SIG-M5 (cell line): ENCODE measurements around the gene RBM38.

Source experiments
- DNase-seq: peaks from one replicate; lab custom pipeline; 2025; lab: John Stamatoyannopoulos, UW

RBM38 gene

DNA sequence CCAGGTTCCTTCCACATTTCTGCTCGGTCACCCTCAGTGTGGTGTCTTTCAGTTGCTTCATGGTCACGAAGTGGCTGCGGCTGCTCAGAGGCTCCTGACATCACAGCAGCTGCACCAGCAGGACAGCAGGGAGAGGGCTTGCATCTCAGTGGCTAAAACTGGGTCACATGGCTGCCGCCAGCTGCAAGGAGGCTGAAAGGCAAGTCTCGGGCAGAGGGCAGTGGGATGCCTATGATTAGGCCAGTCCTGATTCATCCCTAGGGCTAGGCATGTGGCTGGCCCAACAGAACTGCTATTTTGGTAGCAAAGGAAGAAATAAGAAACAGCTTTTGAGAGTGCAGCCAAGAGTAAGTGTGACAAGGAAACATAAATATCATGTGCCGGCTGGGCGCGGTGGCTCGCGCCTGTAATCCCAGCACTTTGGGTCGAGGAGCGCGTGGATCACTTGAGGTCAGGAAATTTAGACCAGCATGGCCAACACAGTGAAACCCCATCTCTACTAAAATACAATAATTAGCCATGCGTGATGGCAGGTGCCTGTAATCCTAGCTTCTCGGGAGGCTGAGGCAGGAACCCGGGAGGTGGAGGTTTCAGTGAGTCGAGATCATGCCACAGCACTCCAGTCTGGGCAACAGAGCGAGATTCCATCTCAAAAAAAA, 46.6 kb downstream of the RBM38 start:
- no peak for DNase-seq

DNA sequence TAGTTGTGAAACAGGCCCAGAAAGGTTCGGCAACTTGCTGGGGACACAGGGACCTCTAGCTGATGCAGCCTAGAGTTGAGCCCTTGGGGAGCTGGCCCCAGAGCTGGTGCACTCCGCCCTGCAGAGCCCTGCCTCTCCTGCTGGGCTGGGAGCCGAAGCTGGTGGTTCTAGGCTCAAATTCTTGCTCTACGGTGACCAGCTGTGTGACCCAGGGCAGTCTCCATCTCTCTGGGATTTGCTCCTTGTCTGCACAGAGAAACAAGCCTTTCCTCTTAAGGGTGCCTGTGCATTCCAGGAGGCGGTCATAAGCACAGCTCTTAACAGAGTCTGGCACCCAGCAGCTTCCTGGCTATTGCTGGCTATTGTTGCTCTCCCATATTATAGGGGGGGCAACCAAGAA, 47.4 kb downstream of the RBM38 start:
- DNase-seq: no peak

DNA sequence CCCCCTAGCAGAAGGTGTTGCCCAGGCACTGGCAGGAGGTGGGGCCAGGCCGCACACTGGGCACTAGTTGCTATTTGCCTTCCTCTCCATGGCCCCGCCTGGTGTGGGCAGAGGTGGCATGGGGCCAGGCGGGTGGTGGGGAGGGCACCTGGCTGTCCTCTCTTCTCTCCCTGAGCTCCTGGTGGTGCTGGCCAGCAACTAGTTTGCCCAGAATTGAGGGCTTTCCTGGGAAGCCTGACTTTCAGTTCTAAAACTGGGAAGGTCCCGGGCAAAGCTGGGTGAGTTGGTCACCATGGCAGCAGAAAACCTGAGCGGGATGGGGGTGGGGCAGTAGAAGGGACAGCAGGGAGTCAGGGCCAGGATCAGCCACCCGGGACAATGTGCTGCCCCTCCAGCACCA, 48.2 kb downstream of the RBM38 start:
- no peak for DNase-seq

DNA sequence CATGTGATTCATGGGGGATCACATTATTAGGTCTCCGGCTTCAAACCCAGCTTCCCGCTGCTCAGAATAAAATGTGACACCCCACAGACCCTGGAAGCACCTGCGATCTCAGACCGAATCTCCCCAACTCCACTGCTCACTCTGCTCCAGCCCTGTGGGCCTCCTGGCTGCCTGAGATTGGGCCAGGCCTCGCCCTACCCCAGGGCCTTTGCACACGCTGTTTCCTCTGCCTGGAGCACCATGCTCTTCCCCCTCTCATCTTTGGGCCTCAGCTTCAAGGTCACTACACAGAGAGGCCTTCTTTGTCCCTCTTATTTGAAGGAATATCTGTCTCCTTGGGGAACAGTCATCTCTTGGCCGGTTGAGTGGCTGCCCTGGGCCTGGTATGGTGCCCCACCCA, 48.8 kb downstream of the RBM38 start:
- DNase-seq: no peak

DNA sequence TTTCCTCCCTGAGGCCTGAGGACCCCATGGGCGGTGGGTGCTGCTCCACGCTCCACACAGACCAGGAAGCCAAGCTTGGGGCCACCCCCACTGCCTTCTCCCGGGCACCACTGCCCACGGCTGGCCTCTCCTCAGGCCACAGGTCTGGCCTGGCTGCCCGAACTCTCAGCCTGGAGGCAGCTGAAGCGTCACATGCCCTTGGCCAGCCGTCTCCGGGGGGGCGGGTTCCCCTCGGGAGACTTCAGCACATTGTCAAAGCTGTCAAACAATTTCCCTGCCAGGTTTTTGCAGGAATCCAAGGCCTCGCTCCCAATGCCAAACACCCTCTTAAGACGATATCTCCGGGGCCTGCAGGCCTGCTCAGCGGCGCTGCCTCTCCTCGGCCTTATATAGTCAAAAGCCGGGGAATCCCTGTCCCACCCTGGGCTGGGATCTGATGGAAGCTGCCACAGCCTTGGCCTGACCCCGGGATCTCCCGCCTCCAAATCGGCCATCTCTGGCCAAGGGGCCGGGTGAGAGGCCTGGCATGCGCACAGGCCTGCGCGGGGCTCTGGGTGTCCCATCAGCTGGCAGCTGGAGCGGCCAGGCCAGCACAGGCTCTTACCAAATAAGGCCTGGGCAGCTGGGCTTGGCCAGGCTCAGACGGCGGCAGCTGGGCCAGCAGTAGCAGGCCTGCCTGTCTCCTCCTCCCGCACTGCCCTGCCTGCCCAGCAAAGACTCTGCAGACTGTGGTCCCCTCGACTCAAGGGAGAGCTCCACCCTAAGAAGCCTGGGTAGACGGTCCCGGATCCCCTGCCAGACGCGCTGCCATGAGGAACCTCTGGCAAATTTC, 49.7 kb downstream of the RBM38 start:
- DNase-seq: no peak

DNA sequence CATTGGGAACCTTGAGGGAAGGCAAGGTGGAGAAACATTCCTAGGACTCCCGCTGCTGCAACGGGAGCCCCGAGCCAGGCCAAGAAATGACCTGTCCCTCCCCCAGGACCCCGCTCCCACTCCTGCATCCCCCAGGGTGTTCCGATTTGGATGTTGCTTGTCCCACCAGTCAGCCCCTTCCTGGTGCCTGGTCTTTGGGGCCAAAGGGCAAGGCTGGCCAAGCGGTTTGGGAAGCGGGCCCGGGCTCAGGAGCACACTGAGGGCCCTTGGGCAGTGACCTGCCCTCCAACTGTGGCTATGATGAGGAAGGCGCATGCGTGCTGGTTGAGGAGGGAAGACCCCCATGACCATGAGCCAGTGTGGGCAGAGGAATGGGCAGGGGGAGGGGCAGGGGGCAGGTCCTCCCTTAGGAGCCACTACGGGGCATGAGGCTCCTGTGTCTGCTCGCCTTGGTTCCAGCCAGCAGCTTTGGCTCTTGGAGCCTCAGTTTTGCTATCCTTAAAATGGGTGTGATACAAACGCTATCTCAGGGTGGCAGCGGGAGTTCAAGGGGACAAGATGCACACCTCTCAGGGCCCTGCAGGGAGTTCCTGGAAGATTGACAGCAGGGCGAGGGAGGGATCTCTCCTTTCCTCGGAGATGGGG, 50.4 kb downstream of the RBM38 start:
- DNase-seq: no peak

DNA sequence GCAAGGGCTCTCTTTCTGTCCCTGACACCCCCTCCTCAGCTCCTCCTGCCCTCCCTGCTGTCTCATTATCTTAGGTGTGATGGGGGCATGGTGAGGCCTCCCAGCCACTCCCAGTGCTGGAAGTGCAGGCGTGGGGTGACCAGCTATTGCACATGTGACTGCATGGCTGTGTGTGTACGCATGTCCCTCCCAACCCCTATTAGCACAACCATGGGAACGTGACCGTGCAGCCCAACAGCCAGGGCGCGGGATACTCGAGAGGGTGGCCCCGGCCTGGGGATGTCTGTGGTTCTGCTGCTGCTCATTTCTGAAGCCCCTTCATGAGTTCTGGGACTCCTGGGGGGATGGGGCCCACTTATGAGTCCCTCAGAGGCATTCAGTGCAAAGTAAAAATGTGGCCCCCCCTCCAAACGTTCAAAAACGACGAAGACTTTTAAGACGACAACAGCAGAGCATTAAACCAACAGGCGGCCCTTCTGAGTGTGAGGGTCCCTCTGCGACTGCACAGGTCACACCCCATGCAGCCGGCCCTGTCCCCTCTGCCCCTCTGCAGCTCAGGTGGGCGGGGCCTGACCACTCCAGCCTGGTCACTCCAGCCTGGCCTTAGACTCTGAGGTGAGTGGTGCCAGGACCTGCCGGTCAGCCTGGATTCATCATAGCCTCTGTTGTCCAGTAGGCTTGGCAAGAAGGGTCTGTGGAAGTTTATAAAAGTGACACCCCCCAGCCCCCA, 51.1 kb downstream of the RBM38 start:
- DNase-seq: no peak

DNA sequence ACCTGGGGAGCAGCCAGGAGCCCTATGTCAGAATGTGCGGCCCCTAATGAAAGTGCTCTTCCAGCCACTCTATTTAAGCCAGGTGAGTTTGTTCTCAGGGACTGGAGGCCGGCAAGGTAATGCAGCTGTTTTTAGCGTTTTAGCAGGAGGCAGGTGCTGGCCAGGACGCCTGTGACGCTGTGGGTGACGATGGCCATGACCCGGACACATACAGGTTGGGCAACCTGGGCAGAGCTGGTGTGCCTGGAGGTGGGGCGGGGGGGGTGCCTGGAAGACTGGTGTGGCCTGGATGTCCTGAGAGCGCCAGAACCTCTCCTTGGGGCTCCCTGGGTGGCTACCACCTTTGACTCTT, 51.7 kb downstream of the RBM38 start:
- no peak for DNase-seq

DNA sequence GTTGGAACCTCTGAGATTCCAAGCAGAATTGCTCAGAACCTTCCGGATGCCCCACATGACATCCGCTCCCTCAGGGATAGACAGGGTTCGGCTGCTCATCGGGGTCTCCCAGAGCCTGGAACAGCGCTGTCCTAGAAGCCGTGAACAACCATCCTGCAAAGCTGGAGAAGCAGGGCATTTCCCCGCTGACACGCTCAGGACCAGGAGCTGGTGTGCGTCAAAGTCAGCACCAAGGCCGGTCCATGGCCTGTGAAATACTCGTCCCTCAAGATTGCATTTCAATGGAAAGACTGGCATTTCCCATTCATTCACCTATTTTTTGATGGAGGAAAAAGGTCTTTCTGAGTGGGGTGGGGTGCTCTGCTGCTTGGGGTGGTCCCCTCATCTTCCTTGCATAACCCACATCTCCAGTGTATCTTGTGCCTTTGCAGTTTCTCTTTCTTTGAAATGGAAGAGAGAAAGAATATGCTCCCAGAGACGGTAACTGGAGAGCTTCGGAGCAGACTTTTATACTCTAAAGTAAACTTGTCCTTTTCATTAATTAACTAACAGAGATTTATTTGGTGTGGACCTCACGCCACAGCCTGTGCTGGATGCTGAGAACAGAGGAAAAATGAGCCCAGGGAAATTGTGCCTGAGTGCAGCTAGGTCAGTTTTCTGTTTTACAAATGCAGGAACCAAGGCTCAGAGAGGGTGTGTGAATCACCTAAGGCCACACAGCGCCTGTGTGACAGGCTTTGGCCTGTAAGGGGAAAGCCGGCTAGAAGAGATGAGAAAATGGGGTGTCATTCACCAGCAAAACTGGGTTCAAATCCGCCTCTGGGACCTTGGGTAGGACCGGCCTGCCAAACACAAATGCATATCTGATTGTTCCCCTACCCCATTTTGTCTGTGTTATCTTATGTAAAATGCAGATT, 52.4 kb downstream of the RBM38 start:
- no peak for DNase-seq

DNA sequence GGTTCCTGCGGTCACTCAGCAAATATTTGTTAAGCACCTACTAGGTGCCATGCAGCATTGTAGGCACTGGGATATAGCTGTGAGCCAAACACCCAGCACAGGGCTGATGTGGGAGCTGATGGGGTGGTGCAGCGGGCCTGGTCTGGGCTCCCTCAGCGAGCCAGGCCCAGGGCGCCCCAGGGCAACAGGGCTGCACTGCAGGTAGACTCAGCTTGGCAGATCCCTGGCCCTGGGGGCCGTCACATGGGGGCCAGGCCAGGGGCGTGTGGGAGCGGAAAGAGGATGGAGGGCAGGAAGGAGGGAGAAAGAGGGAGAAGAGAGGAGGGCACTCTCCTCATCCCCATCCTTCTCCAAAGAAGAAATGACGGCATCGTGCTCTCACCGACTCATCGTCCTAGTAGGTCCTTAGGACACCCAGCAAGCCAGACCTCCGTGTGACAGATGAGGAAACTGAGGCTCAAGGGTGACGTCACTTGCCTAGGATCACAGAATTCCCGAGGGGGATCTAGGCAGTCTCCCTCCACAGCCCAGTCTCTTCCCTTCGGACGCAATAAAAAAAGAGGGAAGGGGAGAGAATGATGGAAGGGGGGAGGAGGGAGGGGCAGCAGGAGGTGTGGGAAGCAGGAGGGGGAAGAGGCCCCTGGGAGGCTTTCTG, 53.3 kb downstream of the RBM38 start:
- no peak for DNase-seq

DNA sequence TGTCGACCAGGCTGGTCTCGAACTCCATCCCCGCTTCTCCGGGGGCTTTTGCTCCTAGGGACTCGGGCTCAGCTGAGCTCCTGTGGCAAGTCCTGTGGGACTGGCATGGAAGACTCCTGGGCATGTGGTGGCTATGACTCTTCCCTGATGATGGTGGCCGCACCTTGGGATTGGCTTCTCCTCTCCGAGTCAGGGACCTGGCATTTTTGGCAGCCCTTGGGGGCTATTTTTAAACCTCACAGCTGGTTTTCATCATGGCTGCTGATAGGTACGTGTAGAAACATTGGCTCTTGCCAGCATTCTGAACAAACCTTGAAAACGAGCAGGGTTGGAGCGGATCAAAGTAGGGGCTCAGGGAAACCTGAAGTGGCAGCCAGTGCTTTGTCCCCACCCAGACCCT, 54.1 kb downstream of the RBM38 start:
- DNase-seq: no peak

DNA sequence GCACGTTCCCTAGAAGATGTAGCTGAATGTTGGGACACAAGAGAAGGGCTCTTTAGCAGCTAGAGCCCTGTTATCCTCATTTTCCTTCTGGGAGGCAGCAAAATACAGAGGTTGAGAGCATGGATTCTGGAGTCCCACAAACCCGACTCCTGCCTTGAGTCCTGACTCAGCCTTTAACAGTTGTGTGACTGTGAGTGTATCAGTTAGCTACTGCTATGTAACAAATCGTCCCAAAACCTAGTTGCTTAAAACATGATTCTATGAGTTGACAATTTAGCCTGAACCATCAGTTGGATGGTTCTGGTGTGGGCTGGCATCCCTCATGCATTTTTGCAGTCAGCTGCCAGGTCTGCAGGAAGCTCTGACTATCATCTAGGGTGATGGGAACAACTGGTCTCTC, 54.6 kb downstream of the RBM38 start:
- DNase-seq: no peak

DNA sequence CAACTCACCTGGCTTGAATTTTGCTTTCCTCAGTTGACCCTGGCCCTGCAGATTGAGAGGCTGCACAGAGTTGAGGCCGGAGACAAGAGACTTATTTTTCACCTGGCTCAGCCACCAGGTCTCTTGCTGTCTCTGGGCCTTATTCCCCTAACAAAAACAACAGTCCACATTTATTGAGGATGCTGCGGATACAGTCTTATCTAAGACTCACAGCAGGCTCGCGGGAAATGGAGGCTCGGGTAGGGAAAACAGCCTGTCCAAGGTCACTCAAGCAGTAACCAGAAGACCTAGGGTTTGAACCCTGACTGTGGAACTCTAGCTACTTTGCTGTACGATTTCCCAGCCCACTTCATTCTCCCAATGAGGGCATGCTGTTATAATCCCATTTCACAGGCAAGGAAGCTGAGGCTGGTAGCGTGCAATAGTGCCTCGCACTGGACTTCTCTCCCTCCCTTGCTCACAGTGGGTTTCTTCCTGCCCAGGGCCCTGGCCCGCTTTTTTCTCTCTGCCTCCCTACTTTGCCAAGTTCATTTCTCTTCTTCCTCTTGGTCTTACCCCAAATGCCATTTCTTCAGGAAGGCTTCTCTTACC, 57.7 kb downstream of the RBM38 start:
- no peak for DNase-seq

DNA sequence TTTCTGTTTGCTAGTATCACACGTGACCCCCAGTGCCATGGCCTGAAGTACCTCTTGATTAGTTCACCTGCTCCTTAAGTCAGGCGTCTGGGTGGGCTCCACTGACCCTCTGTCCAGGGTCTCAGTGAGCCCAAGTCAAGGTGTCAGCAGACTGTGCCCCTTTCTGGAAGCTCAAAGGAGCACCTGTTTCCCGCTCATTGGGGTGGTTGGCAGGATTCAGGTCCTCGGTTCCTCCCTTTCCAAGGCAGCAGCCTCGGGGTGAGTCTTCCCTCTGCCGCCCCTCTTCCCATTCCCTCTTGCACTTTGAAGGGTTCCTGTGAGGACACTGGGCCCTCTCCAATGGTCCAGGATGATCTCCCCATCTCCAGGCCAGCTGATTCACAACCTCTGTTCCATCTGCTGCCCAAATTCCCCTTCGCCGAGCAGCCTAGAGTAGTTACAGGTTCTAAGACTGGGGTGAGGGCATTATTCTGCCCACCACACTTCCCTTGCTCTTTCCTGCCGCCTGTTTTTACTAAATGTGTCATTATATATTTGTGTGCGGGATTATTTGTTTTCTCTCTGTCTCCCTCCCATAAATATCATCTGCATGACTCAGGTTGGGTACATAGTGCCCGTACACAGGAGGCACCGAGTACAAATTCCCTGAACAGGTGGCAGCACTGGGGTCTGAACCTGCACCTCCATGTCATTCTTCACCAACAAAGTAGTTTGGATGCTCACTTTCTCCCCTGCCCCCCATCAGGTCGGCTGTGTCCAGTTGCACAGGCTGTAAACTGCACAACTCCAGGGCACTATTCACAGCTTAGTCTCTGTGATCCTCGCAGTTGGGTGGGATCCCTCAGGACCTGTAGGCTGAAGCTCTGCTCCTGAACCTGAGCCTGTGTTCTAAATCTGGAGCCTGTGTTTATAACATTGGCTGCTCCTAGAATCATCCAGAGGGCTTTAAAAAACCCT, 58.5 kb downstream of the RBM38 start:
- no peak for DNase-seq

DNA sequence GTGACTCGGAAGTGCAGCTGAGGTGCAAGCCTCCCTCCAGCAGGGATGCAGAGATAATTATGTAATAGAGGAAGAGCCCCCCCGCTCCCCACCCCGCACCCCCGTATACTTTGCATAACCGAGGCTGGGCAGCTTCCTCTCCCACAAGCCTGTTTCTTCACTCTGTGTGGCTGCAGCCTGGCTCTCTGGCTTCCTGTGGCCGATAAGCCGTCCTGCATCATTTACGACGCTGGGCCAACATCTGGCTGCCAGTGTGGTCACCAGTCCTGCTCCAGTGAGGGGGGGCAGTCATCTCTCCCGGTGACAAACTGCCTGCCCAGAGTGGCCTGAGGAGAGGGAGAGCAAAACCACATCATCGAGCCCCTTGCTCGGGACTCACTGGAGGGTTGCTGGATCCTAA, 59.2 kb downstream of the RBM38 start:
- peak; percentile 41 for DNase-seq

DNA sequence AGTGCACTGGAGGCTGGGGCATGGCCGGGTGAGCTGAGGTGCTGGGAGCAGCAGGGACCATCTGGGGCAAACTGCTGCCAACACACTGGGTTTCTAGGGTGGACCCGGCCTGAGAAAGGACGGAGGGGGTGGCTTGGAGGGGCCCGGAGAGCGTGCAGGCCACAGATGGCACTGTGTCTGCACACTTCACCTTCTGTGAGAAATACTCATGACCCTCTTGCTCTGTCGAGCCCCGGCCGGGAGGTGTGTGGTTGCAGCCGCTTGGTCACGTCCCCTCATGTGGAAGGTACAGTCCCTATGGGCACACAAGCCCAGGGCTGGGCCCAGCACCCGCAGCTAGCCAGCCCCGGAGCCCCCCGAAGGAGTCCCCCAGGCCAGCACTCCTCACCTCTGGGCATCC, 59.7 kb downstream of the RBM38 start:
- DNase-seq: no peak

DNA sequence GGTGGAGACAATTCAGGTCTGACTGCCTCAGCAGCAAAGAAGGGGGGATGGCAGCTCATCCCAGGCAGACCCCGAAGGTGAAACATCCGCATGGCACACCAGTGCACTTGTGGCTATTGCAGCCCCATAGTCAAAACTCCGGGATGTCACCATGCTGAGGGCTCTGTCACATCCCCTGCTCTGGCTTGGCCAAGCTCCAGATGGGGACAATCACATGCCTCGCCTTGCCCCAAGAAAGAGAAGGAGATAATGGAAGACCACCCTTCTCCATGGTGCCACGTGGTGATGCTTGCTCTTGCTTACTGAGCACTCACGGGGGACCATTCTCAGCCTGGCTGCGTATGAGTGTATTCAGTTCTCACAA, 60.2 kb downstream of the RBM38 start:
- DNase-seq: no peak

DNA sequence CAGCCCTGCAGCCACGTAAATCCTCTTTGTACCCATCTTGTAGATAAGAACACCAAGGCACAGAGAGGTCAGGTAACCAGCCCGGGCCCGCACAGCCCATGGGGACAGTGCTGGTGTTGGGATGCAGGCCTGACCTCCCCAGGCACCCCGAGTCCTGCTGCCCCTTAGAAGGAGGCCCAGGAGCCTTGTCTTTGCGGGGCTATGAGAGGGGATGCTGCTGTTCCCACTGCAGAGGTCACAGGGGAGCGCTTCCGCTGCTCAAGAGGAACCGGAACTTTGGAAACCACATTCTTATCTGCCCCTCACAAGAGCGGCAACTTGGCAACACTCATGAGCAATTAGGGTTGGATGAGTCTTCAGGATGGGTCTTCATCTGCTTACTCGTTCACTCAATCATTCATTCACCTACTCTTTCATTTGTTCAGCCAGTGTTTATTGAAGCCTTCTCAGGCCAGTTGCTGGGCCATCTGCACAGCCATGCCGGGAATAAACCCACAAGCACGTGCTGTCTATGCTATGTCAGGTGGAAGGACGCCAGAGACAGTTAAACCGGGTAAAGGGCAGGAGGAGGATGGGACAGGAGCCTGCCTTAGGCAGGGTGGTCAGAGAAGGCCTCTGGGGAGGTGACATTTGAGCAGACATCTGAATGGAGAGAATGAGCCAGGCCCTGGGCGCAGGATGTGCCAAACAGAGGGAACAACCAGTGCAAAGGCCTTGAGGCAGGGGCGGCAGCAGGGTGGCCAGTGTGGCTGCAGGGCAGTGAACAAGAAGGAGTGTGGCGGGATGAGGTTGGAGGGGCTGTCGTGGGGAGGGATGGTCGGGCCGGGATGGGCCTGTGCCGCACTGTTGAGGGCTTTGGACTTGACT, 60.8 kb downstream of the RBM38 start:
- peak; percentile 64 for DNase-seq

DNA sequence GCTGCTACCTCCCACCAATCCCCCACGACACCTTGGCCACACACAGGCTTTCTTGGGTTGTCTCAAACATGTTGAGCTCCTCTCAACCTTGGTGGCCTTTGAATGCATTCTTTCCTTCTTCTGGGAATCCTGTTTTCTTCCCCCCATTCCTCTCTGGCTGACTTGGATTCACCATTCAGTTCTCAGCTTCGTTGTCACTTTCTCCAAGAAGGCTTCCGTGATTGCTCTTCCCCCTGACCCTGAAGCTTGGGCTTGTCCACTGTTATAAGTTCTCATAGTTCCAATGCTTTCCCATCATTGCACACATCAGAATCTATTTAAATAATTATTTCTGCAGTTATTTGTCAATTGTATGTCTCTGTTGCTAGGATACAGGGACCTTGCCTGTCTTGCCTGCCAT, 64.2 kb downstream of the RBM38 start:
- no peak for DNase-seq
